GM21360 (cell line): Measurements from ENCODE around the gene ITGB4.
"Not testable (repeated sequence)": the region's sequence is repeated elsewhere in the genome, so short reads cannot be mapped to it uniquely, and the experiment has no call there.

Source experiments
- ATAC-seq: cut with Tn5 transposase; IDR thresholded peaks from one replicate; pipeline ENCODE4 v1.9.1; 2021; ENCODE audit warnings: mild to moderate bottlenecking, moderate library complexity; ENCODE audit not compliant: unreplicated experiment

ITGB4 gene

GRCh38 chr17:75769536-75769935, 48.3 kb downstream of the ITGB4 start:
- ATAC-seq = no peak

GRCh38 chr17:75771334-75772281, 50.3 kb downstream of the ITGB4 start:
- ATAC-seq = no peak

GRCh38 chr17:75773121-75773807, 52.0 kb downstream of the ITGB4 start:
- no peak for ATAC-seq

DNA sequence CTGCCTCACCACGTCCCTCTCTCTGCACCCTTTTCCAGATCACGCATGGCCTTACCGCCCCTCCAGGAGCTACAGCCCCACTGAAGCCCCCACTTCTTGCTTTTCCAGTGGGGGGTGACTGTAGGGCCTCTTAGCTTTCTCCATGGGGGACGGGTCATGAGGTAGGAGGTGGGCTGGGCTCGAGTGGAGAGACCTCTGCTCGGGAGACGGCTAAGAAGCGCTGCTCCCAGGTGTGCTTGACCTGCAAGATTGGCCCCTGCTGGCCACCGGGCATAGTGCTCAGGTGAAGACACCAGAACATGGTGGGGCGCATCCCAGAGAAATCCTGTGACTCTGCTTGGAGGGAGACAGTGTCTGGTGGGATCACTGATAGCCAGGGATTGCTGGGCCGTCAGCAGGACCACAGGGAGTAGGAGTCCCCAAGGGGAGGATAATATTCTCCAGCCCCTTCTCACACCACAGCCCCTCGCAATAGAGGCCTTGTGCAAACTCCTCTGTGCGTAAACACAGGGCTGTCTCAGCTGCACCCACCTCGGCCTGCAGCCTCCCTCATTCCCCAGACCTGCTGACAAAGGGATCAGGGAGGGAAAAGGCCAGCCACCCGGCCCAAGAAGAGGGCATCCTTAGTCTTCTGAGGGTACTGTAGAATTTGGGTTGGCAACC, 52.7 kb downstream of the ITGB4 start:
- no peak for ATAC-seq

- no peak for ATAC-seq
Observed at GRCh38 chr17:75774471-75774990, 53.3 kb downstream of the ITGB4 start.

GRCh38 chr17:75774991-75775668, 53.9 kb downstream of the ITGB4 start:
- no peak for ATAC-seq

GRCh38 chr17:75776386-75777295, 55.4 kb downstream of the ITGB4 start:
- ATAC-seq = no peak

- ATAC-seq = no peak
Observed at GRCh38 chr17:75777296-75777922, 56.1 kb downstream of the ITGB4 start.

DNA sequence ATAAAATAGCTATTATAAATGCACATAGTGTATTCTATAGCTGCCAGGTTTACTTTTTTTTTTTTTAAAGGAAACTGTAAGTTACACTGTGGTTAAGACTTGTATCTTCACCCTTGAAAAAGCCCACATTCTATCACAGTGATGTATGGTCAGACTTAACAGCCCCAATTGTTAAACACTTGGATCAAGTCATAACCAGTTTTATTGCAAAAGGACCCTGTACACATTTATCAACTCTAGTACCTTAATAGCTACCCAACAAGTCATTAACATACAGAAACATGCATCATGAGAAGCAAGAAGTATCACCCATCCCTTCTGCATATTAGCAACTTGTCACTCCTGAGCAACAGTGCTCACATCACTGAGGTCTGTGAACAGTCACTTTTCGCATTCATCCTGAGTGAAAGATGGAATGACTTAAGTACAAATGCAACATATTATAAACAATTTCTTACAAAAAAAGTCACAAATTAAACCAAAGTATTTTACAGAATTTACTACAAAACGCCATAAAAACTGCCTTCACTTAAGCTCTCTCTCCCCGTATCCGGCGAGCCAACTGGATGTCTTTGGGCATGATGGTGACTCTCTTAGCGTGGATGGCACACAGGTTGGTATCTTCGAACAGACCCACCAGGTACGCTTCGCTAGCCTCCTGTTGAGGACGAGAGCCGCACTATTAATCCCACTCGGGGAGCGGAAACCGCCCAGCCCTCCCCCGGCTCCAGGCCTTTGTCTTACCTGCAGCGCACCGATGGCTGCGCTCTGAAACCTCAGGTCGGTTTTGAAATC, 57.0 kb downstream of the ITGB4 start:
- not testable (repeated sequence) for ATAC-seq

DNA sequence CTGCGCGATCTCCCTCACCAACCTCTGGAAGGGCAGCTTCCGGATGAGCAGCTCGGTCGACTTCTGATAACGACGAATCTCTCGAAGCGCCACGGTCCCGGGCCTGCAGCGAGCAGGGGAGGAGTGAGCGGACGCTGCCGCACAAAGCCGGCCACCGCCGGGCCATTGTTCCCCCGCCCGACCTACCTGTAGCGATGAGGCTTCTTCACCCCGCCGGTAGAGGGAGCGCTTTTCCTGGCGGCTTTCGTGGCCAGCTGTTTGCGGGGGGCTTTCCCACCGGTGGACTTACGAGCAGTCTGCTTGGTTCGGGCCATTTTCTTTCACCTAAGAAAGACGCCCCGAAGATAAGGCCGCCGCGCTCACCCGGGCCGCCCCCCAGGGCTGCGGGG, 57.6 kb downstream of the ITGB4 start:
- ATAC-seq = no peak

- peak; percentile 53 for ATAC-seq
Observed at GRCh38 chr17:75779250-75779986, 58.2 kb downstream of the ITGB4 start.

DNA sequence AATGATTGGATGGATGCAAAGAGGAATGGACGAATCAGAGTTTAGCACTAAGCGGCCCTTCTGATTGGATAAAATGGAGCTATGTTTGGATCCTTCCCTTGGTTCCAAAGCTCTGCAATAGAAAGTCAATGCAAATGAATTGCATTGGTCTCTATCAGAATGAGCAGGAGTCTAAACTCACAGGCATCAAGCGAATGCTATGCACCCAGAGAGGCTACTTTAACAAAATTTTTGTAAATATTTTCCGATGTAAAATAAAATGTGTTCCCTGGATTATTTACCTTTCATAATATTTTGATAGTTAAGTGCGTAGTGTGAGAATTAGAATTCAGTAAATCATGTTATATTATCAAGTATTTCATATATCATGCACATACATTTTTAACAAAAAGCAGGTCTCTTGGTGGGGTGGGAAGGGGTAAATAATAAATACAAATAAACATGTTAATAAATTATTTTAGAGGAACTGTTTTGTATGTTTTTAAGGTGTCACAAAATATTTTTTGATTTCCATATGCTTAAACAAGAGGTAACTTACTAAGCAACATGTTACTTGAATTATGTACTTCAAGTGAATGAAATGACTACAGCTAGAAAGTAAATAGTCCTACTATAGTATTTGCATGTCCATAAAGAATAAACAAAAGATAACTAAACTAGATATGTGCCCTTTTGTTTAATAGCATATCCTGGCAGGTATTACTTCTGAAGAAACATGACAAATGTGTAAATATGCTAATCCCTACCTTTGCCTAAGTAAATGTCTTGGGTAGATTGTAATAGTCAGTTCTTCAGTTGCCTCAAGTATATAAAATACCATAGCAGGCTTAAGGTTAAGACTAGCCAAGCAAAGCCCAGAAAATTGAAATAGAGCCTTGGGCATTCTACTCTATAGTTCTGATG, 59.0 kb downstream of the ITGB4 start:
- no peak for ATAC-seq

DNA sequence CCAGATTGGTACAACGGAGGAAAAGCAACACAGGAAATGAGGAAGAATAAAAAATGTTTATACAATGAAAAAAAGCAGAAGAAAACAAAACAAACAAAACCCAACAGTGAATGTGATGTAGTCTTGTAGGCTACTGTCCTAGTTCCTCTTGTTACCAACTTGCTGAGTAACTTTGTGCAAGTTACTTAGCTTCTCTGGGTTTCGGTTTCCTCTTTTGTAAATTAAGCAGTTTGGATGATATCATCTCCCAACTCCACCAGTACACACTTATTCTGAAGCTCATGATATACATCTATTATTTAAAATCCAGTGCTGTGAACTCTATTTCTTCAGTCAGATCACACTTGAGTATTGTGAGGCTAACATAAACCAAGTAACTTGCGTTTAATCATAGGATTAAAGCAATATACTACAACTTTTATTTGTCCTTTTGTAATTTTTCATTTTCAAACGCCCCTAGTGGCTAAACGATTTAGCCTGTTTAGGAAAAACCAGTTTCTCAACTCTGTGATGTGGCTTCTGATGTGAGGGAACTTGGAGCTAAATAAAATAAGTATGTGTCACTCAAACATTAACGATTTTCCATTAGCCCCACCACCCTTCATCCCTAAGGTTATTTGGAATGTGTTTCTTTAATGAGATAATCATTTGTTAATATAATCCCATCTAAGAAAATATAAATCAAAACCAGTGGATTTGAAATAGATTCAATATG, 62.0 kb downstream of the ITGB4 start:
- ATAC-seq = no peak

GRCh38 chr17:75783803-75784472, 62.7 kb downstream of the ITGB4 start:
- peak; percentile 0 for ATAC-seq

DNA sequence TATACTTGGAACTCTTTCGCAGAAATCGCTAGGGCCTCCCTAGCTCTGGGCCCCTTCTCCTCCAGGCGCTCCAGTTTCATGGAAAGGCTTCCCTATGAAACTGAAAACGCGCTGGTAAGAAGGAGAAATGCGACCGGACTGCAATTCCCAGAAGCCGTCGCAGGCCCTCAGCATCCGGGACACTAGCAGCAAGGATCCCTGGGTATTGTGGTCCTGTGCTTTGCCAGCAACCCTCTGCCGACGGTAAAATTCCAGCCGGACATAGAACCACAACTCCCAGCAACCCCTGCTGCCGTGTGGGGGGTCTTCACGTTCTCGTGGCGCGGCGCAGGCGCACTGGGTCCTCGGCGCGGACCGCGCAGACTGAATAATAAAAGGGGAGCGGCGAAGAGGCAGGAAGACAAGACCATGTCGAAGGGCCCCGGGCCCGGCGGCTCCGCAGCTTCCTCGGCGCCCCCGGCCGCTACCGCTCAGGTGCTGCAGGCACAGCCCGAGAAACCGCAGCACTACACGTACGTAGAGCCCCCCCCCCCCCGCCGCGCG, 63.3 kb downstream of the ITGB4 start, which contains the start of gene UNK:
Gene UNK (plus strand): TSS at position 334 of the 543 bp plus-strand sequence. CDS start 75 bp downstream, at position 409.
- ATAC-seq = peak; percentile 50
